Measurements from ENCODE around the gene CELA2A. TPM values are rescaled to one million over a fixed set of nuclear protein-coding genes. Genes with fewer than 3 reads are reported as not detected.

Gene CELA2A
- polyA plus RNA-seq (2012; ENCODE audit: insufficient read depth, insufficient read length, low read depth): not detected

DNA sequence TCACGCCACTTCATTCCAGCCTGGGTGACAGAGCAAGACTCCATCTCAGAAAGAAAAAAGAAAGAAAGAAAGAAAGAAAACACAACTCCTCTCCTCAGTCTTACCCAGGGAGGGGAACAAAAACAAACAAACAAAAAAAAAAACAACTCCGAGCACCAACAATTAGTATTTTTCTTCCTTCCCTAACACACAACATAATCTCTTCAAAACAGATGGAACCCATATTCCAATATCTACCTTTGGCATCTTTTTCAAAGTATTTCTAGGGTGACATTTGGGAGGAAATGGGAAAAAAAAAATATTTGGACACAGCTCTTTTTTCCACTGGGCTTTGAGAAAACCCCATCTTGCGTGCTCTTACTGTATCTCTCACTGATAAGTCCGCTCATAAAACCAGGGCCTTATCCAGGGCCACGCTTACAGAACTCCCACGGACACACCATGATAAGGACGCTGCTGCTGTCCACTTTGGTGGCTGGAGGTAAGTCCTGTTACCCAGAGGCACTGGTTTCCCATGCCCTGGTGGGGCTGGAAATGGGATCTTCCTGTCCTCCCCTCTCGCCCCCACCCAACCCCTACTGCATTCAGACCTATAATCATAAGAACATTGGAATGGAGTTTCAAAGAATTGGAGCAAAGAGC, at the start of gene CELA2A:
CELA2A (plus strand) TSS at position 420 of the 642 bp plus-strand sequence; CDS start at position 442, 22 bp downstream.
- Histone ChIP-seq H3K4me3 (ENCODE audit: low read depth, low read length) (no peak within 1 kb of the TSS), H3K27me3 (no peaks in the 10 kb centered on the region), H3K9me3 (no peaks in the 10 kb centered on the region), H3K36me3 (no peaks in the 10 kb centered on the region), H3K4me1 (peaks cover 4% of the 10 kb centered on the region; the same call in 1 of the 2 replicates)
- no peak for DNase-seq
- TF ChIP-seq, protein P1, sequence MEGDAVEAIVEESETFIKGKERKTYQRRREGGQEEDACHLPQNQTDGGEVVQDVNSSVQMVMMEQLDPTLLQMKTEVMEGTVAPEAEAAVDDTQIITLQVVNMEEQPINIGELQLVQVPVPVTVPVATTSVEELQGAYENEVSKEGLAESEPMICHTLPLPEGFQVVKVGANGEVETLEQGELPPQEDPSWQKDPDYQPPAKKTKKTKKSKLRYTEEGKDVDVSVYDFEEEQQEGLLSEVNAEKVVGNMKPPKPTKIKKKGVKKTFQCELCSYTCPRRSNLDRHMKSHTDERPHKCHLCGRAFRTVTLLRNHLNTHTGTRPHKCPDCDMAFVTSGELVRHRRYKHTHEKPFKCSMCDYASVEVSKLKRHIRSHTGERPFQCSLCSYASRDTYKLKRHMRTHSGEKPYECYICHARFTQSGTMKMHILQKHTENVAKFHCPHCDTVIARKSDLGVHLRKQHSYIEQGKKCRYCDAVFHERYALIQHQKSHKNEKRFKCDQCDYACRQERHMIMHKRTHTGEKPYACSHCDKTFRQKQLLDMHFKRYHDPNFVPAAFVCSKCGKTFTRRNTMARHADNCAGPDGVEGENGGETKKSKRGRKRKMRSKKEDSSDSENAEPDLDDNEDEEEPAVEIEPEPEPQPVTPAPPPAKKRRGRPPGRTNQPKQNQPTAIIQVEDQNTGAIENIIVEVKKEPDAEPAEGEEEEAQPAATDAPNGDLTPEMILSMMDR (IDR thresholded peaks at IDR 0.05; ENCODE audit: low read depth, low read length): no peak

DNA sequence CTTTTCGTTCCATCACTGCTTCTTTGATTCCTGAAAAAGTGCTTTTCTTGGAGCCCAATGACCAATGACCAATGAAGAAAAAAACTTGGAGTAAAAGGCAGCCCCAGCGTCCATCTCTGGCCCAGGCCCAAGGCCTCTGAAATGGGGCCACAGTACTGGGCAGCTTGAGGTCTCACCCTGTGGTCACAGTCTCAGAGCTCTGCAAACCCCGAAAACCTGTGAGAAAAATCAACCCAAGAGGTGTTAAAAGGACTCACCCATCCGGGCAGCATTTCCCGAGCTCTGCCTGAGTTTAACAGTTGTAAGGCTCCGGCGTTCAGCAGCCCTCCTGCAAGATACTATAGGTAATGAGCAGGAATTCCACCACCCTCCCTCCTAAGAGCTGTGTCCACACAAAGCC, 49.0 kb upstream of the CELA2A start:
- Histone ChIP-seq H3K4me1 (no peaks in the 10 kb centered on the region; the same call in 1 of the 2 replicates), H3K36me3 (no peaks in the 10 kb centered on the region), H3K27me3 (no peaks in the 10 kb centered on the region), H3K9me3 (no peaks in the 10 kb centered on the region), H3K4me3 (ENCODE audit: low read depth, low read length) (no peak overlapping the region)
- TF ChIP-seq, protein P1 (IDR thresholded peaks at IDR 0.05; ENCODE audit: low read depth, low read length): no peak
- no peak for DNase-seq

DNA sequence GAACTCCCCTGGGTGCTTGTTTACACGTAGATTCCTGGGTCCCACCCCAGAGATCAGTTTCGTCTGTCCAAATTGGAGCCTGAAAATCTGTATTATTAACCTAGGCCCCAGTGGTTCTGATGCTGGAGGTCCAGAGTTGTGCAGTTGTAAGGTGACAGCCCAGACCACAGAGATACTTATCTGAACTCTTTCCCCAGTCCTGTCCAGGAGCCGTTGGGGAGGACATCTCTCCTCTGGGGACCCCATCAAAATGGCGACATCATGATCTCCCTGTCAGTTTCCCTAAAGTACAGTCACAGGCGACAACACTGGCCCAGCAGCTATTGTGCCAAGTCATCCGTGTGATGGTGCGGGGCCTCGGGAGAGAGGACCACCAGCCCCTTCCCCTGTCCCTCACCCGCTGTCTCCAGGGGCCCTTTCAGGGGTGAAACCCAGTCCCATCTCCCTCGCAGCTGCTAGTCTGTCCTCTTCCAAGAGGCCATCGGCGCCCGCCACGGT, 47.6 kb upstream of the CELA2A start:
- H3K36me3 ChIP-seq: no peaks in the 10 kb centered on the region
- TF ChIP-seq, protein P1 (IDR thresholded peaks at IDR 0.05; ENCODE audit: low read depth, low read length): no peak
- no peaks in the 10 kb centered on the region for H3K9me3 ChIP-seq
- H3K27me3 ChIP-seq: no peaks in the 10 kb centered on the region
- H3K4me3 ChIP-seq (ENCODE audit: low read depth, low read length): peak overlapping the region; percentile 64
- DNase-seq: no peak
- H3K4me1 ChIP-seq: no peaks in the 10 kb centered on the region; the same call in 1 of the 2 replicates

DNA sequence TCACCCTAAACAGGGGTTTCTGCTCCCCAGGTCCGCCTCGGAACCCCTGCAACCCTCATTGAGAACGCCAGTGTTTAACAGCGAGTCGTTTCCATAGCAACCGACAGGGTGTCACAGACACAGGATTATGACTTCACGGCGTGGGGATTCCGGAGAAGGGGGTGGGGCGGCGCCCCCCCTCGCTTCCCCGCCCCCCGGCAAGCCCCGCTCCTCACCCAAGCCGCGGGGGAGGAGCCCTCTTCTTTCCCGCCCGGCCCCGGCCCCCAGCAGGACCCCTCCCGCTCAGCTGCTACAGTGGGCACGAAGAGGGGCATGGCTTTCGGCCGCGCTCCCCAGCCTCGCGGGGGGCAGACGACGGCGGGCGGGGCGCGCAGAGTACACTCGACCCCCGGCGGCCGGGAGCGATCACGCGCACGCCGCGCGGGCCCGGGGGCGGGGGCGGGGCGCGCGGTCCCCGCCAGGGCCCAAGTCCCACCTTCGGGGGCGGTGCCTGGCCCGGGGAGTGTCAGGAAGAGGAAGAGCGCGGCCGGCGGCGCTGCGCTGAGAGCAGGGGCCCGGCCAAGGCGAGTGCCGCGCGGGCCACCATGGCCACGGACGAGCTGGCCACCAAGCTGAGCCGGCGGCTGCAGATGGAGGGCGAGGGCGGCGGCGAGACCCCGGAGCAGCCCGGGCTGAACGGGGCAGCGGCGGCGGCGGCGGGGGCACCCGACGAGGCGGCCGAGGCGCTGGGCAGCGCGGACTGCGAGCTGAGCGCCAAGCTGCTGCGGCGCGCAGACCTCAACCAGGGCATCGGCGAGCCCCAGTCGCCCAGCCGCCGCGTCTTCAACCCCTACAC, 46.9 kb upstream of the CELA2A start, which contains the start of gene EFHD2:
EFHD2 (plus strand) TSS at position 501 of the 835 bp plus-strand sequence; CDS start at position 585, 84 bp downstream.
- peak; percentile 85 for DNase-seq
- peak within 1 kb of the TSS; percentile 64 for H3K4me3 ChIP-seq (ENCODE audit: low read depth, low read length)
- H3K36me3 ChIP-seq: no peaks in the 10 kb centered on the region
- no peaks in the 10 kb centered on the region for H3K27me3 ChIP-seq
- no peaks in the 10 kb centered on the region; the same call in 1 of the 2 replicates for H3K4me1 ChIP-seq
- TF ChIP-seq, protein P1 (IDR thresholded peaks at IDR 0.05; ENCODE audit: low read depth, low read length): no peak
- H3K9me3 ChIP-seq: no peaks in the 10 kb centered on the region

DNA sequence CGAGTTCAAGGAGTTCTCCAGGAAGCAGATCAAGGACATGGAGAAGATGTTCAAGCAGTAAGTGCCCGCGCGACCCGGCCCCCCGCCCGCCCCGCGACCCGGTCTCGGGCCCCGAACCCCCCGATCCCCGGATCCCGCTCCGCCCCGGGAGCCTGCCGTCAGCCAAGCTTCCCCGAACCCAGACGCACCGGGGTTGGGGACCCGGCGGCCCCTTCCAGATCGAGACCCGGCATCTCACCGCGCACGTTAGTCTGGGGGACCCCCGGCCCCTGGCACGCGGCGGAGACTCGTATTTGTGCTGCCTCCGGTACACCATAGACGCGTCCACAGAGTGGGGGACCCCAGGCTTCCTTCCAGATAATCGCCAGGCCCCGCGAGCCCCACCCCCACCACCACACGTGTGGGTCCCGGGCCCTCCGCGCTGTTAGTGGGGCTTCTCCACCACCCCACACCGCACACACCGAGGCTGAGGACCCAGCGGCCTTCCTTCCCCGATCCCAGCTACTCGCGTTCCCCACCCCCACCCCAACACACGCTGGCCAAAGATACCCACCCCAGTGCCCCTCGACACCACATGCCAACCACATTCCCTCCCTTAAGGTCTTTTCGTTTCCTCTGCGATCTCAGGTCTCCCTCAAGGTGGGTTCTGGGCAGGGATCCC, 46.2 kb upstream of the CELA2A start:
- DNase-seq: no peak

More for the DNA sequence above, 46.2 kb upstream of the CELA2A start:
- H3K4me3 ChIP-seq (ENCODE audit: low read depth, low read length): peak overlapping the region; percentile 64
- H3K27me3 ChIP-seq: no peaks in the 10 kb centered on the region
- H3K9me3 ChIP-seq: no peaks in the 10 kb centered on the region
- TF ChIP-seq, protein P1 (IDR thresholded peaks at IDR 0.05; ENCODE audit: low read depth, low read length): no peak
- H3K4me1 ChIP-seq: no peaks in the 10 kb centered on the region; the same call in 1 of the 2 replicates
- no peaks in the 10 kb centered on the region for H3K36me3 ChIP-seq

Measured in BE2C (cell line).